CD8-positive, alpha-beta memory T cell (primary cell): ENCODE measurements around the gene CEP57. TPM values are rescaled to one million over a fixed set of nuclear protein-coding genes. Genes with fewer than 3 reads are reported as not detected.

ENCODE experiments used
- CTCF ChIA-PET: fragments of 350-600 bp; sonication (Branson Sonifier 250); formaldehyde crosslinking; loops from one replicate; lab custom pipeline; 2021; ENCODE audit warnings: antibody characterized with exemption; lab: Charles Lee
- POLR2A ChIA-PET: fragments of 350-600 bp; sonication (Branson Sonifier 250); formaldehyde crosslinking; loops from one replicate; lab custom pipeline; 2021; ENCODE audit warnings: antibody characterized with exemption; lab: Charles Lee
- DNase-seq, 5 donors: peaks; one replicate each; pipeline versions ENCODE4 v3.0.0 to v3.0.0-alpha.2; 2020 to 2022; ENCODE audit warnings: mixed read lengths in 1 of 5
- H3K27ac ChIP-seq: one replicate; pipeline ENCODE4 v1.7.0; 2013; ENCODE audit warnings: low read depth, mild to moderate bottlenecking, low read length, moderate library complexity
- H3K27me3 ChIP-seq: 2 replicates; pipeline ENCODE4 v1.7.0; 2013; ENCODE audit warnings: low read length, mild to moderate bottlenecking; ENCODE audit not compliant: insufficient read depth, poor library complexity, severe bottlenecking
- H3K36me3 ChIP-seq: 2 replicates; pipeline ENCODE4 v1.7.0; 2013; ENCODE audit warnings: mild to moderate bottlenecking, low read length, moderate library complexity; ENCODE audit not compliant: insufficient read depth
- H3K4me1 ChIP-seq: 2 replicates; pipeline ENCODE4 v1.7.0; 2013; ENCODE audit warnings: mild to moderate bottlenecking, low read length, moderate library complexity; ENCODE audit not compliant: insufficient read depth
- H3K4me3 ChIP-seq: 2 replicates; pipeline ENCODE4 v1.7.0; 2013; ENCODE audit warnings: mild to moderate bottlenecking, low read length
- H3K9me3 ChIP-seq: 2 replicates; pipeline ENCODE4 v1.7.0; 2013; ENCODE audit warnings: mild to moderate bottlenecking, low read length
- H3K27ac Mint-ChIP-seq, 8 donors: one replicate each; pipeline ENCODE4 v1.8.0; 2020 to 2021; ENCODE audit warnings: mixed read lengths in 8 of 8, mild to moderate bottlenecking in 6 of 8, inconsistent platforms in 3 of 8, moderate library complexity in 3 of 8
- H3K27me3 Mint-ChIP-seq, 2 donors: one replicate each; pipeline ENCODE4 v1.8.0; 2020 to 2021; ENCODE audit warnings: mixed read lengths in 2 of 2, mild to moderate bottlenecking in 1 of 2, moderate library complexity in 1 of 2
- H3K36me3 Mint-ChIP-seq, 3 donors: one replicate each; pipeline ENCODE4 v1.8.0; 2020 to 2021; ENCODE audit warnings: mixed read lengths in 3 of 3, inconsistent platforms in 1 of 3, mild to moderate bottlenecking in 1 of 3
- H3K4me1 Mint-ChIP-seq, 3 donors: one replicate each; pipeline ENCODE4 v1.8.0; 2020 to 2021; ENCODE audit warnings: mixed read lengths in 3 of 3, inconsistent platforms in 1 of 3, mild to moderate bottlenecking in 1 of 3
- H3K4me3 Mint-ChIP-seq, 7 donors: one replicate each; pipeline ENCODE4 v1.8.0; 2020 to 2021; ENCODE audit warnings: mixed read lengths in 7 of 7, mild to moderate bottlenecking in 6 of 7, moderate library complexity in 4 of 7, inconsistent platforms in 2 of 7
- H3K9me3 Mint-ChIP-seq, 5 donors: one replicate each; pipeline ENCODE4 v1.8.0; 2020 to 2022; ENCODE audit warnings: mixed read lengths in 5 of 5, mild to moderate bottlenecking in 3 of 5, moderate library complexity in 2 of 5, inconsistent platforms in 1 of 5
- polyA plus RNA-seq: library from polyadenylated mRNA; unstranded; fragments of 300-500 nt; fragmentation: Illumina TruSeq; gene quantifications from one replicate; pipeline ENCODE4 v1.2.3, GENCODE V29; 2021
- total RNA-seq, 2 experiments: library from RNA; stranded (reverse); gene quantifications; one replicate each; pipeline ENCODE4 v1.2.3, GENCODE V29; 2021

The CEP57 gene
- total and polyA plus RNA-seq, 3 experiments from 2014 or later = 46.1 to 64.4 (median 63.7) TPM

DNA sequence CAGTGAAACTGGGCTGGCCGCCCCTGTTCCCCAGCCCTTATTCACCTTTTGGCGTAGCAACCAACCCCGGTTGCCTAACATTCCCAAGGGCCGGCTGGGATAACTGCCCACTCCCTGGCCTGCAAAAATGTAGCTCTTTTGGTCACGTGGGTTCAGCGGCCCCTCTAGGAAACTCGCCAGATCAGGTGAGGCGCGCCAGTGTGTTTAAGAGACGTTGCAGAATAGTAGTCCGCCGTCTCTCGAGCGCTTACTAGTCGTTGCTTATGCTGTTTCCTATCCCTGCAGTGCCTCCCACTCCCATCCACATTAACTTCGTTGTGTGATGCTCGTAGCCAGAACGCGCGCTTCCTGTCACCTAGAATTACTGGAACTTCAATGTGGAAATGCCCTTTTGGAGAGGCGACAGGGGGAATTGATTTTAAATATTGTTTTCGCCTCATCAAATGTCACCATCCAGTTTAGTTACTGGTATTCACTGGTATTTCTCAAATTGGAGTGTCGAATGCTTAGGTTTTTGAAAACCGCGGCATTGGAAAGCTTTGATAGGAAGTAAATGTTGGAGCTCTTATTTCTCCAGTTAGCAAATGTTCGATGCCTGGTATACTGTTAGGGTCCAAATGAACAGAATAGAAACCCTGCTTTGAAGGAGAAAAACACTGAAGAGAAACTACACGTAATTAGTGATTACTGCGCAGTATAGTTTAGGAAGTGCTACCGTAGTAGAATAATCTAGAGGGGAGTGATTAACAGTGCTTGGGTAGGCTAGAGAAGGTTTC is 823 bp downstream of the CEP57 start:
- DNase-seq = peak; percentile 36 to 72 (median 38)
- peak overlapping the region; percentile 100 for H3K27ac Mint-ChIP-seq
- Histone ChIP-seq H3K27ac (peak overlapping the region; percentile 100), H3K27me3 (no peaks in the 10 kb centered on the region), H3K36me3 (peaks cover 4% of the 10 kb centered on the region), H3K4me3 (peak overlapping the region; percentile 97), H3K4me1 (peaks cover 33% of the 10 kb centered on the region), H3K9me3 (no peaks in the 10 kb centered on the region)
- H3K9me3 Mint-ChIP-seq = no peaks in the 10 kb centered on the region
- POLR2A ChIA-PET = interaction anchor here (0.6 to 3.6 kb wide), 6 partner anchors 178 to 818 kb away, joined by 3 to 50 read pairs (median 22); partner anchors contain the start of genes CCDC82, ENDOD1, JRKL and SESN3
- H3K27me3 Mint-ChIP-seq = peaks cover 0 to 7% of the 10 kb centered on the region in 2 donors
- H3K36me3 Mint-ChIP-seq = peaks cover 0 to 48% (median 2%) of the 10 kb centered on the region in 3 donors
- peaks cover 51 to 76% (median 72%) of the 10 kb centered on the region in 3 donors for H3K4me1 Mint-ChIP-seq
- peak overlapping the region; percentile 98 to 100 (median 99) for H3K4me3 Mint-ChIP-seq
- CTCF ChIA-PET = interaction anchor here (1.0 to 7.0 kb wide), 9 partner anchors 9 to 723 kb away, joined by 3 to 33 read pairs (median 4); partner anchors contain the start of genes MAML2 and SRSF8

GRCh38 chr11:95791709-95792033 is 1.4 kb downstream of the CEP57 start:
- Mint-ChIP-seq H3K27ac (peak overlapping the region; percentile 63 to 100 (median 100)), H3K9me3 (no peaks in the 10 kb centered on the region), H3K36me3 (peaks cover 0 to 44% (median 2%) of the 10 kb centered on the region in 3 donors), H3K4me3 (peak overlapping the region; percentile 98 to 100 (median 99)), H3K4me1 (peaks cover 48 to 76% (median 69%) of the 10 kb centered on the region in 3 donors), H3K27me3 (peaks cover 0 to 7% of the 10 kb centered on the region in 2 donors)
- H3K4me3 ChIP-seq = peak overlapping the region; percentile 97
- ChIA-PET CTCF (interaction anchor here (1.0 to 7.0 kb wide), 6 partner anchors 8 to 638 kb away, joined by 3 to 33 read pairs (median 3); no protein-coding TSS in a partner anchor), POLR2A (interaction anchor here (0.6 to 3.6 kb wide), 3 partner anchors 178 to 724 kb away, joined by 3 to 50 read pairs (median 19); partner anchors contain the start of genes CCDC82, JRKL and SRSF8)
- H3K27ac ChIP-seq = peak overlapping the region; percentile 100
- no peaks in the 10 kb centered on the region for H3K9me3 ChIP-seq
- H3K4me1 ChIP-seq = peaks cover 33% of the 10 kb centered on the region
- peaks cover 3% of the 10 kb centered on the region for H3K36me3 ChIP-seq
- DNase-seq = no peak
- H3K27me3 ChIP-seq = no peaks in the 10 kb centered on the region

- Histone ChIP-seq H3K27ac (peak overlapping the region; percentile 100), H3K27me3 (no peaks in the 10 kb centered on the region), H3K9me3 (no peaks in the 10 kb centered on the region), H3K36me3 (peaks cover 3% of the 10 kb centered on the region), H3K4me1 (peaks cover 33% of the 10 kb centered on the region), H3K4me3 (peak overlapping the region; percentile 97)
- Mint-ChIP-seq H3K4me3 (peak overlapping the region; percentile 98 to 100 (median 99)), H3K9me3 (no peaks in the 10 kb centered on the region), H3K27ac (peak overlapping the region in 5 of 8 donors; percentile 6 to 100 (median 100)), H3K36me3 (peaks cover 0 to 39% (median 2%) of the 10 kb centered on the region in 3 donors), H3K4me1 (peaks cover 48 to 74% (median 72%) of the 10 kb centered on the region in 3 donors), H3K27me3 (peaks cover 0 to 7% of the 10 kb centered on the region in 2 donors)
- POLR2A ChIA-PET = no interaction called here
- DNase-seq = no peak
- CTCF ChIA-PET = interaction anchor here (1.0 to 7.0 kb wide), 5 partner anchors 8 to 639 kb away, joined by 3 to 33 read pairs (median 3); no protein-coding TSS in a partner anchor
Observed at GRCh38 chr11:95792200-95792599, 1.9 kb downstream of the CEP57 start.

DNA sequence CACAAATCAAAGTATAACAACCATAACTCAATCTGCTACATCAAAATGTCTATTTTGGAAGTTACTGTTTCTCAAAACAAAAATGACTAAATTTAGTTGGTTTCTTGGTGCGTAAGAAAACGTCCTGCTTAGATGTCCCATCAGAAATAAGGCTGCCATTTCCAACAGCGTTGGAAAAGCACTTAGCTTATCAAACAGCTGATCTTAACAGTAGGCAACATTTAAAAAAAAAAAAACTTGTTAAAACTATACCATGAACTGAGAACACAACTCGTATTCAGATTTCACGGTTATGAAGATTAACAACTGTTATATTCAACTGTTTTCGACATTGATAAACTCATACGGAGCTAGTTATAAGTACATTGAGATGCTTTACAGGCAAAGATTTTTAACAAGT is 2.4 kb downstream of the CEP57 start:
- peaks cover 3% of the 10 kb centered on the region for H3K36me3 ChIP-seq
- Mint-ChIP-seq H3K4me1 (peaks cover 48 to 74% (median 68%) of the 10 kb centered on the region in 3 donors), H3K4me3 (peak overlapping the region in 4 of 7 donors; percentile 4 to 40 (median 12)), H3K27ac (peak overlapping the region in 2 of 8 donors; percentile 32), H3K9me3 (no peaks in the 10 kb centered on the region), H3K36me3 (peaks cover 0 to 36% (median 2%) of the 10 kb centered on the region in 3 donors), H3K27me3 (peaks cover 0 to 7% of the 10 kb centered on the region in 2 donors)
- H3K27me3 ChIP-seq = no peaks in the 10 kb centered on the region
- no peak overlapping the region for H3K4me3 ChIP-seq
- H3K4me1 ChIP-seq = peaks cover 32% of the 10 kb centered on the region
- no peaks in the 10 kb centered on the region for H3K9me3 ChIP-seq
- peak overlapping the region; percentile 1 for H3K27ac ChIP-seq
- ChIA-PET CTCF (interaction anchor here (1.5 to 7.0 kb wide), 2 partner anchors 38 to 639 kb away, joined by 3 to 33 read pairs; no protein-coding TSS in a partner anchor), POLR2A (no interaction called here)
- no peak for DNase-seq

- Mint-ChIP-seq H3K4me1 (peaks cover 44 to 73% (median 64%) of the 10 kb centered on the region in 3 donors), H3K9me3 (no peaks in the 10 kb centered on the region), H3K4me3 (peak overlapping the region in 3 of 7 donors; percentile 4 to 40 (median 38)), H3K36me3 (peaks cover 0 to 32% (median 2%) of the 10 kb centered on the region in 3 donors), H3K27me3 (peaks cover 0 to 7% of the 10 kb centered on the region in 2 donors), H3K27ac (peak overlapping the region in 2 of 8 donors; percentile 27 to 32)
- ChIA-PET POLR2A (no interaction called here), CTCF (interaction anchor here (1.5 to 7.0 kb wide), 2 partner anchors 37 to 640 kb away, joined by 3 to 33 read pairs; no protein-coding TSS in a partner anchor)
- Histone ChIP-seq H3K27ac (no peak overlapping the region), H3K27me3 (no peaks in the 10 kb centered on the region), H3K4me1 (peaks cover 28% of the 10 kb centered on the region), H3K4me3 (no peak overlapping the region), H3K36me3 (no peaks in the 10 kb centered on the region), H3K9me3 (no peaks in the 10 kb centered on the region)
- no peak for DNase-seq
Observed at GRCh38 chr11:95793116-95793515, 2.8 kb downstream of the CEP57 start.

DNA sequence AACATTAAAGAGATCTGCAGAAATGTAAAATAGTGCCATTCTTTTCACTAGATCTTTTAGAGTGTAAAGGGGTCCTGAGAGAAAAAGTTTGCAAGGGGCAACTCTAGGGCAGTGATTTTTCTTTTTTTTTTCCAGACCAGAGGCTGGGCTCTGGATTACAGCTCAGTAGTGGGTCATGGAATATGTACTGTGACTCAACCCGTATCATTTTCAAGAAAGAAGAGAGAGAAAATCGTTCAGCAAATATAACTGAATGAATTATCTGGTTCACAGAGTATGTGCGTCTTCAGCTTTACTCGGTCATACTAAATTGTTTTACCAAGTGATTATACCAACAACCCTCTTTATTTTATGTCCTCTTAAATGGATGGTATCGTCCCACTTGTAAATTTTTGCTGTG is 3.8 kb downstream of the CEP57 start:
- POLR2A ChIA-PET = no interaction called here
- Mint-ChIP-seq H3K9me3 (no peaks in the 10 kb centered on the region), H3K4me3 (peak overlapping the region in 1 of 7 donors; percentile 54), H3K4me1 (peaks cover 37 to 72% (median 65%) of the 10 kb centered on the region in 3 donors), H3K27ac (peak overlapping the region in 4 of 8 donors; percentile 2 to 38 (median 34)), H3K36me3 (peaks cover 0 to 29% (median 5%) of the 10 kb centered on the region in 3 donors), H3K27me3 (peaks cover 0 to 7% of the 10 kb centered on the region in 2 donors)
- no peaks in the 10 kb centered on the region for H3K27me3 ChIP-seq
- H3K36me3 ChIP-seq = no peaks in the 10 kb centered on the region
- CTCF ChIA-PET = interaction anchor here (0.8 kb wide), 1 partner anchor 42 kb away, joined by 3 read pairs; no protein-coding TSS in a partner anchor
- no peaks in the 10 kb centered on the region for H3K9me3 ChIP-seq
- H3K4me3 ChIP-seq = no peak overlapping the region
- H3K27ac ChIP-seq = no peak overlapping the region
- H3K4me1 ChIP-seq = peaks cover 20% of the 10 kb centered on the region
- no peak for DNase-seq

- no peaks in the 10 kb centered on the region for H3K27me3 Mint-ChIP-seq
- H3K4me1 Mint-ChIP-seq = peaks cover 42 to 76% (median 72%) of the 10 kb centered on the region in 3 donors
- H3K9me3 Mint-ChIP-seq = no peaks in the 10 kb centered on the region
- no peaks in the 10 kb centered on the region for H3K9me3 ChIP-seq
- peak overlapping the region in 2 of 8 donors; percentile 50 to 61 for H3K27ac Mint-ChIP-seq
- peaks cover 5% of the 10 kb centered on the region for H3K36me3 ChIP-seq
- POLR2A ChIA-PET = no interaction called here
- no peak overlapping the region for H3K4me3 Mint-ChIP-seq
- CTCF ChIA-PET = no interaction called here
- no peak overlapping the region for H3K4me3 ChIP-seq
- DNase-seq = no peak
- H3K4me1 ChIP-seq = peaks cover 20% of the 10 kb centered on the region
- H3K27ac ChIP-seq = no peak overlapping the region
- peaks cover 0 to 31% (median 18%) of the 10 kb centered on the region in 3 donors for H3K36me3 Mint-ChIP-seq
- no peaks in the 10 kb centered on the region for H3K27me3 ChIP-seq
Observed at GRCh38 chr11:95795627-95796295, 5.5 kb downstream of the CEP57 start.
